GM21723 (cell line): ENCODE data around the gene APC2.
"Not testable (repeated sequence)": the region's sequence is repeated elsewhere in the genome, so short reads cannot be mapped to it uniquely, and the experiment has no call there.

Experiments
- ATAC-seq: cut with Tn5 transposase; IDR thresholded peaks from one replicate; pipeline ENCODE4 v1.9.1; 2021; ENCODE audit warnings: mild to moderate bottlenecking, moderate library complexity; ENCODE audit not compliant: unreplicated experiment

APC2 gene

DNA sequence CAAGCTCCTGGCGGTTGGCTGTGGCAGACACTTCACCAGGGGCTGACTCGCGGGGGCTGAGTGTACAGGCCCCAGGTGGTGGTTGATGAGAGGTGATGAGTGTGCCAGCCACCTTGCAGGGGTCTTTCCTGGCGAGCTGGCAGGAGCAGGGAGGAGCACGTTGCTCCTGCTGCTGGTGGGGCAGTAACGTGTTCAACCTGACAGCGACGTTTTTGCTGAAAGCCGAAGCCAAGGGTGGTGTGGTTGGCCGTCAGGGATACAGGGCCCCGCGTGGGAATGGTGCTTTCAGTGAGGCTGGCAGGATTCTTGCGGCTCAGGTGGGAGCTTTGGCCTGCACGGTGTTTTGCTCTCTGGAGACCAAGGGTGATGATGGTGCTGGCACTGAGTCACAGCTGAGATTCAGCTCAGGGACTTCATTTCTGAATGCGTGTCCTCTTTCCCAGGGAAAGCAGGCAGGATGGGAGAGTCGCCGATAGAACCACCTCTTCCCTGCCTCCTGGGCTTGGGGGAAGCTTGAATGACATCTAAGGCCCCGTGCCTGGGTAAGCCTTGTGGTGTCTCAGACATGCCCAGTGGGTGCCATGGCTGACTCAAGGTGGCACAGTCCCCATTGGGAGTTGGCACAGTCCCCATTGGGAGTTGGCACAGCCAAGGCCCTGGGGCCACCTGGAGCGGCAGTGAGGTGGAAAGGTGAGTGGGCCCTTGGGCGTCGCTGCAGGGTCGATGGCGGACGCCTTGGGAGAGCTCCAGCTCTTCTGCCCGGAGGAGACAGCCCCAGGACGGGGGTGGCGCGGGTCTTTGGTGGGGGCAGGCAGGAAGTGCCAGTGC, 33.7 kb upstream of the APC2 start:
- ATAC-seq = no peak

DNA sequence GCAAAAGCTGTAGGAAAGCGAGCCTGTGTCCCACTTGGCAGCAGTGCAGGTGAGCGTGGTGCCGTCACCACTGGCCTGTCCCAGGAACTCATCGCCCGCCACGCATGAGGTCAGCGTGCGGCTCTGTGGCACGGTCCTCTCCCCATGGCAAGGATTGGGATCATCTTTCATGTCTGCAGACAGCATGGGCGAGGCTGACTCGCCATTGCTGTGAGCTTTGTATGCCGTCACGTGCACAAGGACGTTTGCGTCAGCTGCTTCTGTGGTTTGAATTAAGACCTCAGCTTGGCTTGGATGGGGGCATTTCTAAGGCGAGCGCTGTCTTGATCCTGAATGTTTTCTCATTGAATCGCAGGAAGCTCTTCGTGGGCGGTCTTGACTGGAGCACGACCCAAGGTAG, 32.8 kb upstream of the APC2 start:
- no peak for ATAC-seq

DNA sequence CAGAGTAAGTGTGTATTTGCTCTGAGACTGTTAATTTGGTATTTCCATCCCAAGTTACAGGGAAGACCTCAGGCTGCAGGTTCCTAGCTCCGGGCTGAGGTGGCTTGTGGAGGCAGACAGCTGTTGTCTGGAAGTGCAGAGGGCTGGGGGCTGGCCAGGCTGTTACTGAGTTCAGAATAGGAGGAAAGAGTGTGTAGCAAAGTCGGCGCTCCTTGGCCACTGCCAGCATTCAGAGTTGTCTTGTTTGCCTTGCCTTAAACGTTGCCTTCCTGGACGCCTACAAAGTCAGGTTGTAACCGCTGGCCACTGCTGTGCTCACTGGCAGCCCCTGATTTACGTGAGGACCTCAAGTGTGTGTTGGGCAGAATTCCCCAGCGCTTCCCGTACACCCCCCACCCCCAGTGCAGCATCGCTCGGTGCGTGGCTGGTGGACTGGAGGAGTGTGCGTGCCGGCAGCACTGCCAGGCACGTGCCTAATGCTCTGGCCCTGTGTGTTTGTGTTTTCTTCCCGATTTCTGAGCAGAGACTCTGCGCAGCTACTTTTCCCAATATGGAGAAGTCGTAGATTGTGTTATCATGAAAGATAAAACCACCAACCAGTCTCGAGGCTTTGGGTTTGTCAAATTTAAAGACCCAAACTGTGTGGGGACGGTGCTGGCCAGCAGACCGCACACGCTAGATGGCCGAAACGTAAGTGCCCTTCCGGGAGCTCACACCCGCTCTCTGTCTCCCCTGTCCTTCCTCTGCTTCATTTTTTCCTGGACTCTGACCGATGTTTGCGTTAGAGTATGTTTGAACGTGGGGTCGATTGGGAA, 32.0 kb upstream of the APC2 start:
- ATAC-seq = no peak

DNA sequence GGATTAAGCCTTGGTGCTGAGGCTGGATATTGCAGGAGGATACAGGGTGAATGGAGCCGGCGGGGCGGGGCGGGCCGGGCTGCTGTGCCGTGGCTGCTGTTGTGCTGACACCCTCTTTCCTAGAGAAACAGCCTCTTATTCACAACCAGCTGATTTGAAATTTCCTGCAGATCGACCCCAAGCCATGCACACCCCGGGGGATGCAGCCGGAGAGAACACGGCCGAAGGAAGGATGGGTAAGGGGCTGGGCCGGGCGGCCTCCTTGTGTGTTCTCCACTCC, 31.5 kb upstream of the APC2 start:
- ATAC-seq = no peak

DNA sequence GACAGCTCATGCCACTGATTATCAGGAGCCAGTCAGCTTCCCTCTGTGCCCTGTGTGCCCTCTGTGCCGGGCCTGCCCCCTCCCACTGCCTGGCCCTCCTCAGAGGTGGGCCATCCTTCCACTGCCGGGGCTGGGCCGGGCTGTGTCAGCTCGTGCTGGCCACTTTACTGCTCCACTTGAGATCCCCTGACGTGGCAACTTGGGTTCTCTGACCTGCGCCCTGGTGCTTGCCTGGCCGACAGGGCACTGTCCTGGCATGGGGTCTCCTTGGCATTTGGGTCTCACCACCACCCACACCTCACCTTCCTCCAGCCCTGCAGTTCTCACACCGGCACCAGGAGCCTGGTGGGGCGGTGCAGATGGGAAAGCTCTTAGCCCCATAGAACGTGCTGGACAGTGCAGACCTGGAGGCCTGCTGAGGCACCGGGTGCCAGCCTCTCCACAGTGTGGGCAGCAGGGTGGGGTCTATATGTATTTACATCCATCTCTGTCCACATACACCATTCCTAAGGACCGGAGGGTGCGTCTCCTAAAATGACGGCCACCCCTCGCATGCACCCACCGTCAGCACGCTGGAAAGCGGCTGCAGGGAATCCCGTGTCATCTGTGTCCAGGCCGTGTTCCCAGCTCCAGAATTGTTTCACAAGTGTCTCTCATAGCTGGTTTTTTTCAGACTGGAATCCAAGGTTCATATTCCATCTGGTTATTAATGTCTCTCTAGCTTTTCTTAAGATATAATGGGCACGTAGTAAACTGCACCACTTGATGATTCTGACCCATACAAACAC, 30.8 kb upstream of the APC2 start:
- ATAC-seq = no peak

DNA sequence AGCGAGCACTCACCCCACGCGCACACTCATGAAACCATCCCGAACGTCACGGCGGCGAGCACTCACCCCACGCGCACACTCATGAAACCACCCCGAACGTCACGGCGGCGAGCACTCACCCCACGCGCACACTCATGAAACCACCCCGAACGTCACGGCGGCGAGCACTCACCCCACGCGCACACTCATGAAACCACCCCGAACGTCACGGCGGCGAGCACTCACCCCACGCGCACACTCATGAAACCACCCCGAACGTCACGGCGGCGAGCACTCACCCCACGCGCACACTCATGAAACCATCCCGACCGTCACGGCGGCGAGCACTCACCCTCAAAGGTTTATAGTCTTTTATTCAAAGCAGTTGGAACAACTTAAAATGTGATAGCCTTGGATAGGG, 29.8 kb upstream of the APC2 start:
- ATAC-seq = not testable (repeated sequence)

DNA sequence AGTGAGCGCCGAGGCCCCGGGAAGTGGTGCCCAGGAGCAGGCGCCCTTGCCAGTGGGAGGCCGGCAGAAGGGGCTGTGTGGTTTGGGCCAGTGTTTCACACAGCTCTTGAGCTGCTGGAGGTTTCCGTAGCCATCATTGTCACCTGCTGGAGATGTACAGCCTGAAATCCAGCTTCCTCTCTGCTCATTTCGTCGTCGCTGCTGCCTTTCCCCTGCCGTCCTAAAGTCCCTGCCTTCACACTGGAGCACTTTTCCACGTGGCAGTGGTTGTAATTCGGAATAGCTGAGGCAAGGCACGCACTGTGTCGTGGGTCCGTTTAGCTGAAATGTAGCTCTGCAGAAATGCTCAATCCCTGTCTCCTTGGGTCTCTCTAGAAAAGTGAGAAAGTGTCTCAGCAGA, 29.3 kb upstream of the APC2 start:
- ATAC-seq = no peak

DNA sequence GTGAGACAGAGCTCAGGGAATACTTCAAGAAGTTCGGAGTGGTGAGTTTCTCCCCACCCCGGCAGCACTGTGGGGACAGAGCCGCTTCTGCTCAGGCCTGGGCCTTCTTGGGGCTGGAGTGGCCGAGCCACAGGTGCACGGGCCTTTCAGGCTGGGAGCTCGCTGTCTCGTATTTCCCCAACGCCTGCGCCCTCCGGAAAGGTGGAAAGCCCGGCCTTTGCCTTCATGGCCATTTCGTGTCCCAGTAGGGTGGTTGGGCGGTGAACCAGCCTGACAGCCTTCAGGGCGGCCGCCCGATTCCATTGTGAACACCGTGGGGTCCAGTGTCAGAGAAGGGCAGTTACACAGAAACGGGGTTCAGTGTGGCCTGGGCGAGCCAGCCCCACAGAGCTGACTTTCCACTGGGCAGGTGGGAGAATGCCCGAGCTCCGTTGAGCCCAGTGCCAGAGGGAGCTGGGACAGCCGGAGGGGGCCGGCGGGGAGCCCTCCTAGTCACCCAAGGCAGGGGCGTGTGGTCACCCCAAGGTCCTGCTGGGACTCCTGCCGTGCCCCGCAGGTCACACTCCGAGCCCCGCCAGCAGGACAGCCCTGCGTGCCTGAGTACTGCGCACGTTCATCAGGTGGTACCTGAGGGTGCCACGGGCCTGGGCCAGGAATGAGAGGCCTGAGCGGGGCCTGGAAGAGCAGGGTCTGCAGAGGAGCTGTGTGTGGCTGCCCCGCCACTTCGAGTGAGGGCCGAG, 28.5 kb upstream of the APC2 start:
- ATAC-seq = no peak

DNA sequence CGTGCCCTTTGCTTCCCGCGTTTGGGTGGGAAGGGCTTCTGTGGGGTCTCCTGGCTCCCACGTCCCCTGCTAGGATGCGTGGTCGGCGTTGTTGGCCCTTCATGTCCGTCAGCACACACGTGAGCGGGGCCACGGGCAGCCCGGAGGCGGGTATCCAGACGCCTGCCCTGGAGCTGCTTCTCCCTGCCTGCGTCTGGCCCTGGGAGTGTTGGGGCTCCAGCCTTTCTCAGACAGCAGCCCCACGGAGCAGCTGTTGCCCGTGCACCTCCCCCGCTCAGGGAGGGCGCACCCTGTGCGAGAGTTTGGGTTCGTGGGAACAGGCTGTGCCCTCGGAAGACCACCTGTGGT, 28.0 kb upstream of the APC2 start:
- no peak for ATAC-seq

DNA sequence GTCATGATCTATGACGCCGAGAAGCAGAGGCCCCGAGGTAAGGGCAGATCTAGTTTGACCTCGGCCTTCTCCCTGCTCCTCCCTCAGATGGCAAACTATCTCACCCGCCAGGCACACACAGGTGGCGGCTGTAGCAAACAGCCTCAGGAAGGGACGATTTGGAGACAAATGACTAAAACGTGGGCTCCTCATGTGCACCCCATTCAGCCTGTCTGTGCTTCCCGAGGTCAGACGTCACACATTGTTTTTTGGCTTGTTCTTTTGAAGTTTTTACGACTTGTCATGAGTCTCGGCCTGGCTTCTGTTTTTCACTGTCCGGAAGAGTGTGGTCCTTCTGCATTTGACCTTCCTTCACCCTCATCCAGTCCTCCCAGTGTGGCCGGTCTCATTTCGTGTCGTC, 27.6 kb upstream of the APC2 start:
- ATAC-seq = no peak

DNA sequence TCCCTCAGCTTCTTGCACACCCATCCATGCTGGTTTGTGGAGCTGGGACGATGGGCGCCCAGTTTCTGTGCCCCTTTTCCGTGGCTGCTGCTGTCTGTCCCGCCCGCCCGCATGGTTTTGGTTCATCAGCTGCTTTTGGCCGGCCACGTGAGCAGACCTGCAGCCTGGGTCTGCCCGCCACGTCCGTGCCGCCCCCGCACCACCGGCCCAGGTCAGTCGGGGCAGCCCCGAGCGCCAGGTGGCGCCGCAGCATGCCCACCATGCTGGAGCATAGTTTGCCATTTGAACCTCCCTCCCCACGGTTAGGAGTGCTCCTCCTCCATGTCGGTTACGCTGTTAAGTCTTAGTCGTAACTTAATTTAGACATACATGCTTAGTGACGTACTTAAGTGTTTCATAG, 27.0 kb upstream of the APC2 start:
- ATAC-seq = no peak

DNA sequence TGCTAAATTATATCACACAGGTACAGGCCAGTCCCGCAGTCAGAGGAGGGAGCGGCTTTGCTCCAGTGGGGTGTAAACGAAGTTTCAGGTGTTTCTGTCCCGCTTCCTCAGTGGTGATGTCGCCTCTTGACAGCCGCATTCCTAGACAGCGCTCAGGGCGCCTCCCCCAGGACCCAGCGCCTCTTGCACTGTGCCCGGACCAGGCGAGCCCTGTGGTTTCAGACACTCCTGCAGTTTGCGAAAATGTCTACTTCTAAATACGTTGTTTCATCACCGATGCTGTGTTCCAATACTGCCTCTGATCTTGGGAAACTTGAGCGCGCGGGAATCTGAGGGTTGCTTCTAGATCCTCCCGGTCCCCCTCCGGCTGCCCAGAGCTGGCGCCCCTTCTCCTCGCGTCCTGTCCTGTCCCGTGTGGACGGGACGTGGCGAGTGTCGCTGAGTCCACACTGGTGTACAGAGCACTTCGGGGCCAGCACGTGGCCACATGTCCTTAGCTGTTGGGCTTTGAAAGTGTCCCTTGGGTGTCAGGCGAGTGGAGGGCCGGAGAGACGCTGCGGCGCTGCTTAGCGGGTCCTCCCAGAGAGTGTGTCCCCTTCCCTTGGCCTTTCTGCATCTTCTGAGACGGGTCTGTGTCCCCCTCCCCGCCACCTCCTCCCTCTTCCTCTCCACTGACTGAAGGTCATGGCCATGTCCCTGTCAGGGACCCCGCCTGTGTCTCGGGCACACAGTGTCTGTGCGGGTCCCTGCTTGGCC, 26.3 kb upstream of the APC2 start:
- no peak for ATAC-seq

DNA sequence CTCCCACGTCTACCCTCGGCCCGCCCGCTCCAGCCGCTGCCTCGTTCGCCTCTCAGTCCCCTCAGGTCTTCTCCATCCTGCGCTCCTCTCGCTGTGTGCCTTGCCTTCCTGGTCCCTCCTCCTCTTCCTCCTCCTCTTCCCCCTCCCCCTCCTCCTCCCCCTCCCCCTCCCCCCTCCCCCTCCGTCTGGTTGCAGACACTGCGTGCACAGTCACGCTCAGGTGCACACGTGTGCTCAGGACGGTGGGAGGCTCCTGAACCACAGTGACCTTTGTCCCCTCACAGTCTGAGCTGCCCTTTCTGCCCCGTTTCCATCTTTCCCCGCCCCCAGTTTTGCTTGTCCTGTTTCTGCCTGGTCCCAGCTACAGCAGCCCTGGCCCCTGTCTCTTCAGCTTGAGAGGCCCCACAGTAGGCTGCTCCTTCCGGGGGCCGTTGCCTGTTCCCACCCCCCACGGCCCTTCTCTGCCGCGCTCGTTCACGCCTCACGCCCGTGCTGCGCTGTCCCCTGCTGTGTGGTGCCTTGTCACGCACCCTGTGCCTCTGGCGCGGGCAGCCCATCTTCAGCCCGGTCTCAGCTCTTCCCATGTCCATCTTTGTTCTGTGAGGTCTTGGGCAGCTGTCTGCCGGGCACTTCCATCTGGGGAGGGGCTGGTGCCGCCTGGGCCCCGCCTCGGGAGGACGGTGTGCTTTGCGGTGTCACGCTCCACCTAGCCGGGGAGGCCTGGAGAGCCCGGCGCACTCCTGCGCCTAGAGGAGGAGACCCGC, 25.5 kb upstream of the APC2 start:
- no peak for ATAC-seq

DNA sequence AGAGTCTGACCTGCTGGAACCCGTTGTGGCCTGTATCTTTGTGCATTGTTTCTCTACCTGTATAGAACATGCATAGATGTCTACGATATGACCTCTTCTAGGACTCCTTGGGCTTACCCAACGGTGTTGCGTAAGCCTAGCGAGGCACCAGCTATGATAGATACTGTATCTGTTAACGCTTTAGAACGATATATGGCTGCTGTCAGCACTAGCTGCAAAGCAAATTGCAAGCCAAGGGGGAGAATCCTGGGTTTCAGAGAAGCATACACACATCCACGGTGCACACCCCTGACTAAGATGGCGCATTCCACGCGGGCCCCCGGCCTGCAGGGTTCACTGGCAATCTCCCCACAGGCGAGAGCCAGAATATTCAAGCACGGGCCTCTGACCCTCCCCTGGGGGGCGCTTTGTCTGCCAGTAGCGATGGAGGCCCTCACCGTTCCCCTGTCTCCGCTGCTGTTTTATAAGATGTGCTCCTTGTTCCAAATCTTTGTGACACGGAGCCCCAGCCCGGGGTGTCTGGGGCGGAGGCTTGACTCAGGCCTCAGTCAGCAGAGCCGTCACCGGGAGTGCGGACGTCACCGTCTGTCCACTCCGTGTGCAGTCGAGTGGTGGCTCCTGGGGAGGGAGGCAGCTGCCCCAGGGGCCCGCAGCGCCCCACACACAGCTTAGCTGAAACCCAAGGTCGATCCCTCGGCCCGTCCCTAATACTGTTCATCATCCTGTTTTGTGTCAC, 24.7 kb upstream of the APC2 start:
- no peak for ATAC-seq

DNA sequence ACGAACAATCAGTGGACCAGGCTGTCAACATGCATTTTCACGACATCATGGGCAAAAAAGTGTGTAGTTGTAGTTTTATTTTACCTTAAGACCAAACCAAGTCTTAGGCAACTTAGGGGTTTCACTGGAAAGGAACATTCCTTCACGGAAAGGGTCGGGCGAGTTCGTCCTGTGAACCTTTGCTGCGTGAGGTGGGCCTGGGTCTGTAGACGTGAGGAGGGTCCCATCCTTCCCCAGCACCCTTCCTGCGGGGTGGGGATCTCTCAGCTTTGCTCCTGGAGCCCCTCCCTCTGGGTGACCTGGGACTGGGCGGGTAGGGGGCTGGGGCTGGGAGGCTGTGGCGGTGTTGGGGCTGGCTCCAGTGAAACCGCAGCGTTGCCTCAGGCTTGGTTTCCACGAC, 24.0 kb upstream of the APC2 start:
- no peak for ATAC-seq

DNA sequence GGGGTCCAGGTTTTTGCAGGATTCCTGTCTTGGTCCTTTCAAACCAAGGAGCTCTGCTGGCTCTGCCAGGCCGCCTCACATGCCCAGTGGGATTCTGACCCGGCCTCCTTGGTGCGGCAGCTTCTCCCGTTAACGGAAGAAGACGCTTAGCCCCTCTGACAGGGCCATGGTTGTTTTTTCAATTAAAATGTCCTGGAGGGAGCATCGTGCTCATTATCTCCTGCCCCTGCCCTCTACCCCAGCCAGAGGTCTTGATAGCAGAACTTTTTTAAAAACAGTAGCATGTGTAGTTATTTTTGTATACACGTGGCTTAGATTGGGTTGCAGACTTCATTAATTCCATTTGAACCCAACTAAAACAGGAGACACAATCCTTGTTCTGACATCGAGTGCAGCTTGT, 23.2 kb upstream of the APC2 start:
- ATAC-seq = no peak

DNA sequence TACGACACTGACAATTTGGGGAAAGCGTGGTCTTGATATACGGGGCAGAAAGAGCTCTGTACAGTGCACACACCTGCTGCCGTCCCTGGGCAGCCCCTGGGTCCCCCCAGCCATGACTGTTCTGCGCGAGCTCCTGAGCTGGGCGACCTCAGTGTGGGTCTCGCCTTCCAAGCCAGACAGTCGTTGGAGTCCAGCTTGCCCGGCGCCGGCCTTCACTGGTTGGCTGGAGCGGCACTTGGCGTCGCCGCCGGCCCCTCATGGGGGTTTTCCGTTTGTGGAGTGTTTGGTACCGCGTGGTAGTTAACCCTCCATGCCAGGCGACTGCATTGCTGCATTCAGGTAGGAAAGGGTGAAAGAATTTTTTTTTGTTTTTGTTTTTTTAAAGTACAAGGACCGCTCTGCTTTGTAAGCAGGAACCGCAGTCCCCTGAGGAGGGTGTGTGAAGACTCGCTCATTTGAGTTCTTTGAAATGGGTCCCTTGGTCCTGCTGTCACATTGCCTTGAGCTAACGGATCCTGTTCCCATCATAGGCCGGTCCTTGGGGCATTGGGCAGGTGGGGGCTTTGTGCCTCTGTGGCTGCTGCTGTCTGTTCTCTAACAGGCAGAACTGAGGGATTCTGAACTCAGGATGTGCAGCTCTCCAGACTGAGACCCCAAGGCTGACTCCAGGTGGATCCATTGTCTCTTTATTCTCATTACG, 22.6 kb upstream of the APC2 start:
- ATAC-seq = no peak

DNA sequence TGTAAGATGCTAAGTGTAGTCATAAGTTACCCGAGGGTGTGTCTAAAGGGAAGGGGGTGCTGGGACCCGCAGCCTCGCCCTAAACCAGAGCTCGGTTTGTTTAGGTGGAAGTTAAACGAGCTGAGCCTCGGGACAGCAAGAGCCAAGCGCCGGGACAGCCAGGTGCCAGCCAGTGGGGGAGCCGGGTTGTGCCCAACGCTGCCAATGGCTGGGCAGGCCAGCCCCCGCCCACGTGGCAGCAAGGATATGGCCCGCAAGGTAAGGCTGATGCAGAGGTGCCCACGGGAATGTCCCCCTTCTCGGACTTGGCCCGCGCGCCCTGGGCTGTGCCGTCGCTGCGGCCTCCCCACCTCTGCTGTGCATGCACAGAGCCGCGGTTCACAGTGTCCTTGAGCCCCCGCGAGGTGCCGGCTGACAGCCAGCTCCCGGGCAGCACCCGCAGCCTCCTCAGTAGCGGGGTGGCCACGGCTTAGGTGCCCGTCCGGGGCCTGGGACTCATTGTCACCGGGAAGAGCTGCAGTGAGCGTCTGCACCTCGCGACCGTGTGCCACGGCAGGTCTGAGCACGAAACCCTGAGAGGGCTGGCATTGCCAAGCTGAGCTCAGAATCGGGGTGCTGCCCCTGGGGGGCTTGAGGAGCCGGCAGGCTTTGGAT, 21.1 kb upstream of the APC2 start:
- ATAC-seq = no peak
